GM18498 (cell line): ENCODE results near the gene ACLY.

Source experiments
- ATAC-seq: cut with Tn5 transposase; IDR thresholded peaks from one replicate; pipeline ENCODE4 v1.9.1; 2021; ENCODE audit warnings: mild to moderate bottlenecking, moderate library complexity; ENCODE audit not compliant: unreplicated experiment

ACLY gene

GRCh38 chr17:41918314-41919164 is at the start of gene ACLY:
ACLY (minus strand) TSS chr17:41918951; CDS start chr17:41913873, 5,078 bp downstream.
- peak; percentile 96 for ATAC-seq

GRCh38 chr17:41967921-41968578 is 49.3 kb upstream of the ACLY start:
- no peak for ATAC-seq

- ATAC-seq, result peak; percentile 22
These were observed 48.6 kb upstream of the ACLY start for GRCh38 chr17:41967141-41967920.

- peak; percentile 73 for ATAC-seq
These were observed 47.9 kb upstream of the ACLY start, which contains the start of gene CNP for GRCh38 chr17:41966463-41967140. CNP (plus strand) TSS chr17:41966795; CDS start chr17:41966885, 90 bp downstream.

- ATAC-seq, result no peak
These were observed 47.1 kb upstream of the ACLY start for GRCh38 chr17:41965694-41966462.

GRCh38 chr17:41962768-41963434 is 44.1 kb upstream of the ACLY start:
- no peak for ATAC-seq

- ATAC-seq, result no peak
These were observed 43.4 kb upstream of the ACLY start for GRCh38 chr17:41962111-41962510.

- ATAC-seq, result no peak
These were observed 40.8 kb upstream of the ACLY start for GRCh38 chr17:41959336-41960095.

- no peak for ATAC-seq
These were observed 40.2 kb upstream of the ACLY start for GRCh38 chr17:41959030-41959335.

GRCh38 chr17:41957869-41958439 is 39.2 kb upstream of the ACLY start:
- ATAC-seq, result no peak

GRCh38 chr17:41957031-41957868 is 38.5 kb upstream of the ACLY start:
- no peak for ATAC-seq

- ATAC-seq, result no peak
These were observed 37.8 kb upstream of the ACLY start for GRCh38 chr17:41956522-41956921.

- ATAC-seq, result no peak
These were observed 30.2 kb upstream of the ACLY start for GRCh38 chr17:41948762-41949460.

GRCh38 chr17:41944943-41945342 is 26.2 kb upstream of the ACLY start:
- no peak for ATAC-seq

- ATAC-seq, result no peak
These were observed 24.7 kb upstream of the ACLY start for GRCh38 chr17:41943492-41943891.

- no peak for ATAC-seq
These were observed 24.0 kb upstream of the ACLY start for GRCh38 chr17:41942626-41943373.
